ENCODE measurements around the gene NRIP1. TPM values are rescaled to one million over a fixed set of nuclear protein-coding genes. Genes with fewer than 3 reads are reported as not detected.

The NRIP1 gene, protein sequence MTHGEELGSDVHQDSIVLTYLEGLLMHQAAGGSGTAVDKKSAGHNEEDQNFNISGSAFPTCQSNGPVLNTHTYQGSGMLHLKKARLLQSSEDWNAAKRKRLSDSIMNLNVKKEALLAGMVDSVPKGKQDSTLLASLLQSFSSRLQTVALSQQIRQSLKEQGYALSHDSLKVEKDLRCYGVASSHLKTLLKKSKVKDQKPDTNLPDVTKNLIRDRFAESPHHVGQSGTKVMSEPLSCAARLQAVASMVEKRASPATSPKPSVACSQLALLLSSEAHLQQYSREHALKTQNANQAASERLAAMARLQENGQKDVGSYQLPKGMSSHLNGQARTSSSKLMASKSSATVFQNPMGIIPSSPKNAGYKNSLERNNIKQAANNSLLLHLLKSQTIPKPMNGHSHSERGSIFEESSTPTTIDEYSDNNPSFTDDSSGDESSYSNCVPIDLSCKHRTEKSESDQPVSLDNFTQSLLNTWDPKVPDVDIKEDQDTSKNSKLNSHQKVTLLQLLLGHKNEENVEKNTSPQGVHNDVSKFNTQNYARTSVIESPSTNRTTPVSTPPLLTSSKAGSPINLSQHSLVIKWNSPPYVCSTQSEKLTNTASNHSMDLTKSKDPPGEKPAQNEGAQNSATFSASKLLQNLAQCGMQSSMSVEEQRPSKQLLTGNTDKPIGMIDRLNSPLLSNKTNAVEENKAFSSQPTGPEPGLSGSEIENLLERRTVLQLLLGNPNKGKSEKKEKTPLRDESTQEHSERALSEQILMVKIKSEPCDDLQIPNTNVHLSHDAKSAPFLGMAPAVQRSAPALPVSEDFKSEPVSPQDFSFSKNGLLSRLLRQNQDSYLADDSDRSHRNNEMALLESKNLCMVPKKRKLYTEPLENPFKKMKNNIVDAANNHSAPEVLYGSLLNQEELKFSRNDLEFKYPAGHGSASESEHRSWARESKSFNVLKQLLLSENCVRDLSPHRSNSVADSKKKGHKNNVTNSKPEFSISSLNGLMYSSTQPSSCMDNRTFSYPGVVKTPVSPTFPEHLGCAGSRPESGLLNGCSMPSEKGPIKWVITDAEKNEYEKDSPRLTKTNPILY (N-terminal part only)
- polyA plus RNA-seq = 44.5 TPM
- long read RNA-seq, donor 1, full-length matches to known transcripts = 2 of 2 reads
- long read RNA-seq, donor 1, partial matches to known transcripts = 0 of 2 reads
- long read RNA-seq, donor 1, other reads (novel, unspliced or antisense) = 0 of 2 reads
- long read RNA-seq, donor 2, full-length matches to known transcripts = 9 of 9 reads
- long read RNA-seq, donor 2, partial matches to known transcripts = 0 of 9 reads
- long read RNA-seq, donor 2, other reads (novel, unspliced or antisense) = 0 of 9 reads
- long read RNA-seq, donor 3, full-length matches to known transcripts = 14 of 14 reads
- long read RNA-seq, donor 3, partial matches to known transcripts = 0 of 14 reads
- long read RNA-seq, donor 3, other reads (novel, unspliced or antisense) = 0 of 14 reads
- long read RNA-seq, donor 4, full-length matches to known transcripts = 1 of 1 reads
- long read RNA-seq, donor 4, partial matches to known transcripts = 0 of 1 reads
- long read RNA-seq, donor 4, other reads (novel, unspliced or antisense) = 0 of 1 reads
- long read RNA-seq, donor 5, full-length matches to known transcripts = 4 of 4 reads
- long read RNA-seq, donor 5, partial matches to known transcripts = 0 of 4 reads
- long read RNA-seq, donor 5, other reads (novel, unspliced or antisense) = 0 of 4 reads
- long read RNA-seq, donor 6, full-length matches to known transcripts = 13 of 13 reads
- long read RNA-seq, donor 6, partial matches to known transcripts = 0 of 13 reads
- long read RNA-seq, donor 6, other reads (novel, unspliced or antisense) = 0 of 13 reads
- long read RNA-seq, donor 7, full-length matches to known transcripts = 2 of 2 reads
- long read RNA-seq, donor 7, partial matches to known transcripts = 0 of 2 reads
- long read RNA-seq, donor 7, other reads (novel, unspliced or antisense) = 0 of 2 reads
- long read RNA-seq, donor 8, full-length matches to known transcripts = 17 of 17 reads
- long read RNA-seq, donor 8, partial matches to known transcripts = 0 of 17 reads
- long read RNA-seq, donor 8, other reads (novel, unspliced or antisense) = 0 of 17 reads
- long read RNA-seq, donor 9, full-length matches to known transcripts = 8 of 8 reads
- long read RNA-seq, donor 9, partial matches to known transcripts = 0 of 8 reads
- long read RNA-seq, donor 9, other reads (novel, unspliced or antisense) = 0 of 8 reads
- long read RNA-seq, donor 10, full-length matches to known transcripts = 9 of 9 reads
- long read RNA-seq, donor 10, partial matches to known transcripts = 0 of 9 reads
- long read RNA-seq, donor 10, other reads (novel, unspliced or antisense) = 0 of 9 reads
- long read RNA-seq, donor 11, full-length matches to known transcripts = 4 of 4 reads
- long read RNA-seq, donor 11, partial matches to known transcripts = 0 of 4 reads
- long read RNA-seq, donor 11, other reads (novel, unspliced or antisense) = 0 of 4 reads

DNA sequence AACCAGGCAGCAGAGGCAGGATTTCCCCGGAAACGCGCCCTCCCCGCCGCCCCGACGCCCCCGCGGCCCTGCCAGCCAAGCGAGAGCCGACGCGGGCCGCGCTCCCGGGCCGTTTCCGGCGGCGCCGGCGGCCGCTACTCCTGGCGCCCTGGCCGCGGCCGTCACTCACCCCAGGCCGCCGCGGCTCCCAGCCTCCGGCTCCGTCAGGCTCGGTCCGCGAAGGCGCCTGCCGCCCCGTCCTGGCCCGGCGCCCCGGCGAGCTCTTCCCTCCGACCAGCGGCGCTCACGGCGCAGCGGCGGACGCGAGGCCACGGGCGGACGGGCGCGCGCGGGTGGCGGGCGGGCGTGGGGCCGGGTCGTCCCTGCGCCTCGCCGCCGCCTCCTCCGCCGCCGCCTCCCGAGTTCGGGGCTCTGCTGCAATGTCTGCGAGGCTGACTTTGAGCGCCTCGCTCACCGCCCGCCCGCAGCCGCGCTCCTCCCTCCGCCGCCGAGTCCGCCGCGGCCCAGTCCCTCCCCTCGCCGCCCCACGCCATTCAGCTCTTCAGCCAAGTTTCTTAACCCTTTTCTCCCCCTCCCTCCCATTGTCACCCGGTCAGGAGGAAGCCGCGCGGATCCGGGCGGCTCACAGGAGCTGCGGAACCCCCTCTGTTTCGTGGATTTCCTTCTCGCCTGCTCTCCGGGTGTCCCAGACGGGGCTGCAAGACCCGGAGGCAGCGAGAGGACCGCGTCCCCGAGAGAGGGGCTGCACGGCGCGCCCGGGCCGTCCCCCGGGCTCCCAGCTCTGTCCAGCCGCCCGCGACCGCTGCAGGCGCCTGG is at the start of gene NRIP1:
Gene NRIP1, minus strand, starts transcription at position 425 of the 816 bp plus-strand sequence. CDS start 96,808 bp downstream, outside the sequence.
- H3K9me3 ChIP-seq (ENCODE audit: control insufficient read depth, low read depth, low read length) = no peaks in the 10 kb centered on the region
- H3K27ac ChIP-seq (ENCODE audit: low read length) = peak within 1 kb of the TSS; percentile 94
- H3K27me3 ChIP-seq (ENCODE audit: control insufficient read depth, insufficient read depth, low read length) = no peaks in the 10 kb centered on the region
- WGBS (ENCODE audit: insufficient coverage, low lambda C conversion rate) = no CpG with 5 or more reads among the region's 116 CpGs
- H3K36me3 ChIP-seq (ENCODE audit: control insufficient read depth, insufficient read depth, low read length) = no peaks in the 10 kb centered on the region
- peak within 1 kb of the TSS; percentile 71 for H3K4me3 ChIP-seq (ENCODE audit: low read length)
- peaks cover 7% of the 10 kb centered on the region for H3K4me1 ChIP-seq (ENCODE audit: control insufficient read depth, insufficient read depth, low read length)
- peak; percentile 92 to 96 for DNase-seq

DNA sequence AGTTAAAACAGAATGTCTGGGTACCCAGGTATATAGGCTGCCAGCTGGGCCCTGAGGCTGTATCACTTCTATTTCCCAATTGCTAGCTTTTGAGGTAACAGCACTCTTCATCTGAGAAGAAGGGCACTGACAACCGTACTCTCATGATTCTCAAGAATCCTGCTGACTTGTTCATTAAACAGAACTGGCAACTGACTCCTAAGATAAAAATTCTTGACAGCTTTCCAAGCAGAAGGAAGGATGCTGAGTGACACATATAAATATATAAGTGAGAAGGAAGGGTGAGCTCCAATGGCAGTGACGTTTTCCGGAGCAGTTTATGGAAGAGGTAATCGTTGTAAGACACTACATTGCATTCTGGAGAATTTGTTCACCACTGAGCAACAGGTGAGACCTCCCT is 48.1 kb upstream of the NRIP1 start:
- H3K27me3 ChIP-seq (ENCODE audit: control insufficient read depth, insufficient read depth, low read length) = no peaks in the 10 kb centered on the region
- H3K4me1 ChIP-seq (ENCODE audit: control insufficient read depth, insufficient read depth, low read length) = no peaks in the 10 kb centered on the region
- H3K4me3 ChIP-seq (ENCODE audit: low read length) = no peak overlapping the region
- no peak for DNase-seq
- WGBS (ENCODE audit: insufficient coverage, low lambda C conversion rate) = 100% methylated on average over 1 of the region's 4 CpGs
- no peaks in the 10 kb centered on the region for H3K9me3 ChIP-seq (ENCODE audit: control insufficient read depth, low read depth, low read length)
- no peaks in the 10 kb centered on the region for H3K36me3 ChIP-seq (ENCODE audit: control insufficient read depth, insufficient read depth, low read length)
- H3K27ac ChIP-seq (ENCODE audit: low read length) = no peak overlapping the region

DNA sequence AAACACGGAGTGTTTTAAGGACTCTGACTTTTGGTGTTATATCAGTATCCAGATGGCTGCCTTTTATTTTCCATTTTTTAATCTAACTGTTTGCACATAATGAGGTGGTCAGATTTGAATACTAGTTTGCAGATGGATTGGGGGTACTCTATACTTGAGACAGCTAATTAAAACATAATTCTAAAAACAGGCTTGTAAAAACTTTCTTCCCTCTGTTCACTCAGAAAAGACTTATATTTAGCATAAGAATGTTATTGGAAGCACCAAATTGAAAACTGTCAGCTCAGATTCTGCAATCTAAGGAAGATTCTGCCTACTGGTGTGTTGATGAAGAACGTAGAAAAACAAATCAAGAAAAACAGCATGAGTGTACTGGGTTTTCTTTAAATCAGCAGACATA is 44.0 kb upstream of the NRIP1 start:
- H3K36me3 ChIP-seq (ENCODE audit: control insufficient read depth, insufficient read depth, low read length) = no peaks in the 10 kb centered on the region
- H3K4me1 ChIP-seq (ENCODE audit: control insufficient read depth, insufficient read depth, low read length) = no peaks in the 10 kb centered on the region
- no peak overlapping the region for H3K27ac ChIP-seq (ENCODE audit: low read length)
- WGBS (ENCODE audit: insufficient coverage, low lambda C conversion rate) = no CpG with 5 or more reads among the region's 2 CpGs
- no peak overlapping the region for H3K4me3 ChIP-seq (ENCODE audit: low read length)
- H3K9me3 ChIP-seq (ENCODE audit: control insufficient read depth, low read depth, low read length) = no peaks in the 10 kb centered on the region
- H3K27me3 ChIP-seq (ENCODE audit: control insufficient read depth, insufficient read depth, low read length) = no peaks in the 10 kb centered on the region
- DNase-seq = no peak

DNA sequence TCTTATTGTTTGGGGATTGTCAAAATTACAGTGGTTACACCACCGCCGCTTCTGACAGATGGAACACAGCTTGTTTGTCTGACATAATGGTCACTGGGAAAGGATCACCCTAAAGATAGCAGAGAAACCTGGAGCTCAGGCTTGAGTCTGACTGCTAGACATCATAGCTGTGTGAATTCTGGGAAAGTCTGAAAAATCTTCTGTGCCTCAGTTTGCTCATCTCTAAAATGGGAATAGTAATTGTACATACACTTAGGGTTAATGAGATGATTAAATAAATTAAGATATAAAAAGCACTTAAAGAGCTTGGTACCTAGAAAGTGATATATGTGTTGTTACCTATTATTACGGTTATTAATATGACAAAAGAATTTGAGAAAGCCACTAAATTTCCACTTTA is 39.7 kb upstream of the NRIP1 start:
- no peaks in the 10 kb centered on the region for H3K36me3 ChIP-seq (ENCODE audit: control insufficient read depth, insufficient read depth, low read length)
- no peaks in the 10 kb centered on the region for H3K9me3 ChIP-seq (ENCODE audit: control insufficient read depth, low read depth, low read length)
- WGBS (ENCODE audit: insufficient coverage, low lambda C conversion rate) = 93% methylated on average over 3 of the region's 3 CpGs
- no peak for DNase-seq
- H3K27me3 ChIP-seq (ENCODE audit: control insufficient read depth, insufficient read depth, low read length) = no peaks in the 10 kb centered on the region
- no peaks in the 10 kb centered on the region for H3K4me1 ChIP-seq (ENCODE audit: control insufficient read depth, insufficient read depth, low read length)
- no peak overlapping the region for H3K4me3 ChIP-seq (ENCODE audit: low read length)
- no peak overlapping the region for H3K27ac ChIP-seq (ENCODE audit: low read length)

DNA sequence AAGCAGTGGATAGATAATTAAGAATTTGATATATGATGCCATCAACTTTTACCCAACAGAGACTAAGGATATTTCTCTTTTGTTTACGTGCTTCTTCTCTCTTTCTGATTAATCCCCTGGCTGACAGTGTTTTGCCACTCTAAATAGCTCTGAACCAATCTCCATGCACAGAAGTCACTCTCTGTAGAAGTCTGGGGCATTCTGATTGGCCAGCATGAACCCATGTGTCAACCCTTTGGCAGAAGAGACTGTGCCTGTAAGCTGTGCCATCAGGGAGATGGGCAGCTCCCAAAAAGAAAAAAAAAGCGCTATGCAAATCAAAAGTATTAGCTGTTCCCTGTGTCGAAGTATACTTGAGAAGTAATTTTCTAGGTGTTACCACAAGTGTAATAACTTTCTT is 34.1 kb upstream of the NRIP1 start:
- Histone ChIP-seq H3K4me3 (ENCODE audit: low read length) (no peak overlapping the region), H3K27ac (ENCODE audit: low read length) (no peak overlapping the region), H3K27me3 (ENCODE audit: control insufficient read depth, insufficient read depth, low read length) (no peaks in the 10 kb centered on the region), H3K4me1 (ENCODE audit: control insufficient read depth, insufficient read depth, low read length) (no peaks in the 10 kb centered on the region), H3K9me3 (ENCODE audit: control insufficient read depth, low read depth, low read length) (no peaks in the 10 kb centered on the region), H3K36me3 (ENCODE audit: control insufficient read depth, insufficient read depth, low read length) (no peaks in the 10 kb centered on the region)
- no peak for DNase-seq
- WGBS (ENCODE audit: insufficient coverage, low lambda C conversion rate) = no CpG with 5 or more reads among the region's 3 CpGs

DNA sequence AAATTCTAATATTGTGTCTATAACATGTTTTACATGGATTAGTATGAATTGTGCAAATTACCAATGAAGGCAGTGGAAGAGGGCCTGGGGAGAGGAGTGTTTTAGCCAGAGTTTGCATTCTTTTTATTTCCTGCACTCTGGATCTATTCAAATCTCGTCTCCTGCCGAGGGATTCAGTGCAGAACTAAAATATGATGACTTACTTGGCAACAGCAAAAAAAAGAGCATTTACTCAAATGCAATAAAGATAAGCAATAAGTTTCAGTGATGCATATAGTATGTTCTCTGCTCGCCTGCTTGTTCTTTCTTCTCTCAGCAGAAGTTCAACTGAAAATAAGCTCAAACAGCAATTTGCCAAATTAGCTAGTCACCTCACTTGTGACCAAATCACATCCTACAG is 33.4 kb upstream of the NRIP1 start:
- H3K27me3 ChIP-seq (ENCODE audit: control insufficient read depth, insufficient read depth, low read length) = no peaks in the 10 kb centered on the region

GRCh38 chr21:15097580-15097979 is 32.8 kb upstream of the NRIP1 start:
- Histone ChIP-seq H3K27me3 (ENCODE audit: control insufficient read depth, insufficient read depth, low read length) (no peaks in the 10 kb centered on the region), H3K4me3 (ENCODE audit: low read length) (no peak overlapping the region), H3K9me3 (ENCODE audit: control insufficient read depth, low read depth, low read length) (no peaks in the 10 kb centered on the region), H3K36me3 (ENCODE audit: control insufficient read depth, insufficient read depth, low read length) (no peaks in the 10 kb centered on the region), H3K27ac (ENCODE audit: low read length) (no peak overlapping the region), H3K4me1 (ENCODE audit: control insufficient read depth, insufficient read depth, low read length) (no peaks in the 10 kb centered on the region)
- no CpG with 5 or more reads among the region's 3 CpGs for WGBS (ENCODE audit: insufficient coverage, low lambda C conversion rate)
- no peak for DNase-seq

More for the DNA sequence above, 33.4 kb upstream of the NRIP1 start:
- 0% methylated on average over 2 of the region's 3 CpGs for WGBS (ENCODE audit: insufficient coverage, low lambda C conversion rate)
- no peak overlapping the region for H3K4me3 ChIP-seq (ENCODE audit: low read length)
- H3K36me3 ChIP-seq (ENCODE audit: control insufficient read depth, insufficient read depth, low read length) = no peaks in the 10 kb centered on the region
- DNase-seq = no peak
- no peaks in the 10 kb centered on the region for H3K9me3 ChIP-seq (ENCODE audit: control insufficient read depth, low read depth, low read length)
- H3K27ac ChIP-seq (ENCODE audit: low read length) = no peak overlapping the region
- H3K4me1 ChIP-seq (ENCODE audit: control insufficient read depth, insufficient read depth, low read length) = no peaks in the 10 kb centered on the region

GRCh38 chr21:15096146-15096545 is 31.3 kb upstream of the NRIP1 start:
- Histone ChIP-seq H3K36me3 (ENCODE audit: control insufficient read depth, insufficient read depth, low read length) (no peaks in the 10 kb centered on the region), H3K27me3 (ENCODE audit: control insufficient read depth, insufficient read depth, low read length) (no peaks in the 10 kb centered on the region), H3K27ac (ENCODE audit: low read length) (no peak overlapping the region), H3K4me1 (ENCODE audit: control insufficient read depth, insufficient read depth, low read length) (no peaks in the 10 kb centered on the region), H3K4me3 (ENCODE audit: low read length) (no peak overlapping the region), H3K9me3 (ENCODE audit: control insufficient read depth, low read depth, low read length) (no peaks in the 10 kb centered on the region)
- WGBS (ENCODE audit: insufficient coverage, low lambda C conversion rate) = no CpG with 5 or more reads among the region's 1 CpG
- DNase-seq = no peak

Measured in large intestine (tissue), 12 donors.